K562 (cell line): ENCODE data around the gene ZKSCAN8. TPM values are rescaled to one million over a fixed set of nuclear protein-coding genes. Genes with fewer than 3 reads are reported as not detected.

Experiments
- ATAC-seq: fragments of 200-7000 bp; cut with Tn5 transposase; 3 replicates; pipeline ENCODE4 v1.9.1; 2020; ENCODE audit warnings: moderate library complexity
- BruUV-seq: library from RNA; stranded (reverse); fragments of 400-500 nt; replicated peaks from 2 replicates; lab custom pipeline; 2021; lab: Mats Ljungman, UMichigan
- CTCF ChIA-PET: fragments of 300-600 bp; formaldehyde crosslinking; extraction: SDS; loops from one replicate; lab custom pipeline; 2021; ENCODE audit warnings: low intra/inter-chr PET ratio; lab: Yijun Ruan, JAX
- POLR2A ChIA-PET: fragments of 300-600, 350-650 bp; sonication (Branson Sonifier 250); formaldehyde crosslinking; extraction: SDS; loops from one replicate; lab custom pipeline; 2021; ENCODE audit warnings: antibody characterized with exemption, inconsistent platforms; lab: Yijun Ruan, JAX
- DNase-seq, 4 experiments: peaks; one replicate each; pipeline versions ENCODE4 v3.0.0 to v3.0.0-alpha.2; 2011 to 2018; ENCODE audit warnings: low spot score in 3 of 4, mixed read lengths in 3 of 4; ENCODE audit errors: extremely low read depth in 1 of 4
- FAIRE-seq: peaks from 2 replicates; lab custom pipeline; 2011; peaks lifted over from hg19 to GRCh38; lab: Jason Lieb, UNC
- H2AFZ ChIP-seq: 2 replicates; pipeline ENCODE4 v1.6.0; 2011; ENCODE audit warnings: low read depth, low read length, control low read depth, inconsistent platforms
- H3K27ac ChIP-seq: fragments of 200-600 bp; 3 replicates; pipeline ENCODE4 v1.8.0; 2011; ENCODE audit warnings: low read depth, mild to moderate bottlenecking, control low read depth, inconsistent platforms, low read length, moderate library complexity, mixed read lengths; ENCODE audit errors: extremely low read depth
- H3K27me3 ChIP-seq, 2 experiments: fragments of 300-600 bp in 1 of 2; 2 replicates in 1 of 2; 3 replicates in 1 of 2; pipeline versions ENCODE4 v1.6.0 to v1.8.0; 2011; ENCODE audit warnings: inconsistent platforms in 2 of 2, low read length in 2 of 2, mild to moderate bottlenecking in 1 of 2, mixed read lengths in 1 of 2, moderate library complexity in 1 of 2; ENCODE audit not compliant: control insufficient read depth in 2 of 2, insufficient read depth in 2 of 2
- H3K36me3 ChIP-seq: fragments of 300-600 bp; 3 replicates; pipeline ENCODE4 v1.8.0; 2011; ENCODE audit warnings: mild to moderate bottlenecking, low read length, inconsistent platforms; ENCODE audit not compliant: control insufficient read depth, insufficient read depth
- H3K4me1 ChIP-seq, 2 experiments: fragments of 200-600 bp in 1 of 2; replicated peaks in 1 of 2; 2 replicates in 1 of 2; 3 replicates in 1 of 2; pipeline versions ENCODE4 v1.5.1 to v1.8.0; 2011; ENCODE audit warnings: inconsistent platforms in 2 of 2, low read length in 2 of 2, mild to moderate bottlenecking in 1 of 2, mixed read lengths in 1 of 2, moderate library complexity in 1 of 2; ENCODE audit not compliant: control insufficient read depth in 2 of 2, insufficient read depth in 2 of 2
- H3K4me2 ChIP-seq: 2 replicates; pipeline ENCODE4 v1.6.1; 2011; ENCODE audit warnings: low read length, control low read depth, inconsistent platforms, mixed read lengths; ENCODE audit not compliant: insufficient read depth
- H3K4me3 ChIP-seq: fragments of 200-600 bp; sonication (generic), shearing (Covaris generic); 2 replicates; pipeline ENCODE4 v1.5.1; 2016; ENCODE audit warnings: control low read depth, inconsistent platforms
- H3K79me2 ChIP-seq: fragments of 200-600 bp; 3 replicates; pipeline ENCODE4 v1.8.0; 2011; ENCODE audit warnings: low read length, inconsistent platforms; ENCODE audit not compliant: control insufficient read depth, insufficient read depth
- H3K9ac ChIP-seq, 2 experiments: 2 replicates each; pipeline versions ENCODE4 v1.6.0 to v1.6.1; 2011; ENCODE audit warnings: low read depth in 2 of 2, low read length in 2 of 2, control low read depth in 1 of 2, inconsistent platforms in 1 of 2, mild to moderate bottlenecking in 1 of 2, mixed read lengths in 1 of 2; ENCODE audit not compliant: insufficient read depth in 1 of 2
- H3K9me1 ChIP-seq: one replicate; pipeline ENCODE4 v1.6.0; 2011; ENCODE audit warnings: inconsistent platforms, mild to moderate bottlenecking, low read length, moderate library complexity; ENCODE audit not compliant: control insufficient read depth, insufficient read depth
- H3K9me3 ChIP-seq: replicated peaks from 2 replicates; pipeline ENCODE4 v1.5.1; 2011; ENCODE audit warnings: low read depth, low read length, inconsistent platforms; ENCODE audit not compliant: control insufficient read depth, insufficient read depth
- H4K20me1 ChIP-seq: replicated peaks from 2 replicates; pipeline ENCODE4 v1.6.1; 2011; ENCODE audit warnings: low read length, inconsistent platforms, mixed read lengths; ENCODE audit not compliant: control insufficient read depth, insufficient read depth
- CREB3 ChIP-seq: fragments of 450-650 bp; conservative IDR thresholded peaks from 2 replicates; pipeline ENCODE4 v1.6.1; 2016; ENCODE audit warnings: missing genetic modification characterization, low read depth, mild to moderate bottlenecking, missing compliant biosample characterization, moderate library complexity
- ESRRB ChIP-seq: fragments of 250-450 bp; sonication (Bioruptor Pico); IDR thresholded peaks from 2 replicates; pipeline ENCODE4 v1.5.0; 2020; ENCODE audit warnings: mild to moderate bottlenecking, moderate library complexity, borderline replicate concordance
- ETV1 ChIP-seq: fragments of 450-650 bp; conservative IDR thresholded peaks from 2 replicates; pipeline ENCODE4 v1.6.1; 2016; ENCODE audit warnings: missing genetic modification characterization, control low read depth, low read depth, missing compliant biosample characterization
- FIP1L1 ChIP-seq: fragments of 200-400 bp; formaldehyde crosslinking; IDR thresholded peaks from 2 replicates; pipeline ENCODE4 v1.6.1; 2018; ENCODE audit warnings: mild to moderate bottlenecking, low read depth, low read length; ENCODE audit not compliant: poor library complexity, severe bottlenecking
- MAX ChIP-seq: sonication (generic); formaldehyde crosslinking; IDR thresholded peaks from 2 replicates; pipeline ENCODE4 v1.9.0; 2022; ENCODE audit warnings: mild to moderate bottlenecking, missing genetic modification reagents
- MYNN ChIP-seq, 2 experiments: sonication (generic); formaldehyde crosslinking in 1 of 2; IDR thresholded peaks; 2 replicates each; pipeline versions ENCODE4 v1.5.0 to v1.6.1; 2016 to 2020; ENCODE audit warnings: antibody characterized with exemption in 1 of 2, missing genetic modification reagents in 1 of 2
- NR2F6 ChIP-seq: fragments of 450-650 bp; formaldehyde crosslinking; IDR thresholded peaks from 2 replicates; pipeline ENCODE4 v1.4.0; 2020; ENCODE audit warnings: mild to moderate bottlenecking
- POLR2H ChIP-seq: IDR thresholded peaks from 2 replicates; pipeline ENCODE4 v1.6.1; 2016; ENCODE audit warnings: missing genetic modification characterization, low read depth, mild to moderate bottlenecking, control low read depth, missing compliant biosample characterization, moderate library complexity
- PRDM10 ChIP-seq: fragments of 450-650 bp; IDR thresholded peaks from 2 replicates; pipeline ENCODE4 v1.6.1; 2018; ENCODE audit not compliant: partially characterized antibody
- RFX1 ChIP-seq: fragments of 450-650 bp; IDR thresholded peaks from 2 replicates; pipeline ENCODE4 v1.6.1; 2016; ENCODE audit warnings: mild to moderate bottlenecking, moderate library complexity
- SAFB2 ChIP-seq: fragments of 200-400 bp; formaldehyde crosslinking; IDR thresholded peaks from 2 replicates; pipeline ENCODE4 v1.6.1; 2018; ENCODE audit warnings: borderline replicate concordance, low read length, low read depth, moderate library complexity; ENCODE audit not compliant: severe bottlenecking
- XRCC3 ChIP-seq: fragments of 450-650 bp; IDR thresholded peaks from 2 replicates; pipeline ENCODE4 v1.6.1; 2017; ENCODE audit warnings: mild to moderate bottlenecking, moderate library complexity
- ZNF124 ChIP-seq: sonication (generic); formaldehyde crosslinking; IDR thresholded peaks from 2 replicates; pipeline ENCODE4 v1.8.1; 2022; ENCODE audit warnings: missing genetic modification reagents
- WGBS: fragments of 100-300 bp; shearing (Covaris generic); methylation state at CpG from one replicate; pipeline ENCODE4 v1.1.6; 2016; ENCODE audit warnings: low coverage, mixed read lengths; ENCODE audit not compliant: insufficient coverage; ENCODE audit errors: missing lambda C conversion rate; 5-methylcytosine and 5-hydroxymethylcytosine counted together
- in situ Hi-C: fragments of 300-500 bp; cut with MboI; formaldehyde crosslinking; loops from 4 replicates; pipeline ENCODE4 v1.15.0; 2018; ENCODE audit warnings: inconsistent platforms, mixed read lengths
- intact Hi-C: fragments of 100-400 bp; cut with micrococcal nuclease; formaldehyde crosslinking; loops from 2 replicates; pipeline ENCODE4 v1.14.2; 2022
- polyA plus RNA-seq, 8 experiments: library from polyadenylated mRNA; depleted of rRNA in 4 of 8; stranded (reverse) in 5 of 8; unstranded in 3 of 8; fragments of >200 nt; fragmentation: Nextera tagmentation in 2 of 8; fragmentation: Illumina TruSeq in 1 of 8; extraction: Ambion mirVana in 2 of 8; extraction: Trizol in 1 of 8; gene quantifications; 2 replicates each; pipeline versions ENCODE4 v1.2.1 to v1.2.3, GENCODE V29; 2011 to 2014; ENCODE audit warnings: inconsistent platforms in 1 of 8, missing spikeins in 1 of 8
- total RNA-seq, 7 experiments: library from RNA; depleted of rRNA in 6 of 7; stranded (reverse); fragments of >200 nt in 6 of 7; fragmentation: Illumina TruSeq in 2 of 7; extraction: Trizol in 2 of 7; gene quantifications; 2 replicates each; pipeline versions ENCODE4 v1.2.1 to v1.2.3, GENCODE V29; 2011 to 2021; ENCODE audit warnings: low replicate concordance in 1 of 7

Gene ZKSCAN8
- total and polyA plus RNA-seq, 9 of the 15 experiments (the other 6 are each of a cell fraction or from before 2014, with no cell fraction given): 3.3 to 37.7 (median 21.7) TPM

- POLR2A ChIA-PET: no interaction called here
- Histone ChIP-seq H3K9me1 (no peaks in the 10 kb centered on the region), H3K4me2 (no peak overlapping the region), H3K27ac (no peak overlapping the region), H3K27me3 (no peaks in the 10 kb centered on the region), H3K9me3 (no peaks in the 10 kb centered on the region), H3K4me1 (peaks cover 5 to 8% of the 10 kb centered on the region in 2 experiments), H2AFZ (no peak overlapping the region), H3K36me3 (peaks cover 6% of the 10 kb centered on the region; the same call in 1 of the 3 replicates), H3K4me3 (no peak overlapping the region), H3K9ac (no peak overlapping the region), H4K20me1 (no peaks in the 10 kb centered on the region), H3K79me2 (no peaks in the 10 kb centered on the region)
- CTCF ChIA-PET: no interaction called here
- FAIRE-seq: no peak
- intact Hi-C loops: no loop called here
- in situ Hi-C loops: no loop called here
- DNase-seq: no peak
- WGBS: 14% methylated on average over 1 of the region's 1 CpG
- no TSS peak for BruUV-seq
- ATAC-seq: no peak
- TF ChIP-seq ESRRB: no peak
- TF ChIP-seq CREB3 (tag): no peak
- no peak for TF ChIP-seq ETV1 (tag)
- no peak for TF ChIP-seq XRCC3
- no peak for TF ChIP-seq FIP1L1
- peak; percentile 63 for TF ChIP-seq RFX1
- TF ChIP-seq ZNF124 (CRISPR knock-in tag): no peak
- no peak for TF ChIP-seq POLR2H
- no peak for TF ChIP-seq SAFB2
- TF ChIP-seq PRDM10: no peak
- no peak for TF ChIP-seq MAX (CRISPR knock-in tag)
- TF ChIP-seq MYNN (IDR thresholded peaks at IDR 0.05): peak; percentile 84
- no peak for TF ChIP-seq MYNN (CRISPR knock-in tag; IDR thresholded peaks at IDR 0.05)
- TF ChIP-seq NR2F6 (CRISPR knock-in tag): no peak
Observed at GRCh38 chr6:28165563-28165962, 23.9 kb downstream of the ZKSCAN8 start.
